GM19452 (cell line): ENCODE results near the gene TMEM151B.
"Not testable (repeated sequence)": the region's sequence is repeated elsewhere in the genome, so short reads cannot be mapped to it uniquely, and the experiment has no call there.

Experiments
- ATAC-seq: cut with Tn5 transposase; IDR thresholded peaks from one replicate; pipeline ENCODE4 v1.9.1; 2021; ENCODE audit not compliant: unreplicated experiment

The TMEM151B gene

GRCh38 chr6:44301782-44302564, 31.7 kb downstream of the TMEM151B start:
- no peak for ATAC-seq

GRCh38 chr6:44302856-44303255, 32.6 kb downstream of the TMEM151B start:
- no peak for ATAC-seq

GRCh38 chr6:44303842-44304241, 33.6 kb downstream of the TMEM151B start:
- ATAC-seq: no peak

- no peak for ATAC-seq
These were observed 34.3 kb downstream of the TMEM151B start for GRCh38 chr6:44304282-44305199.

- no peak for ATAC-seq
These were observed 35.0 kb downstream of the TMEM151B start for GRCh38 chr6:44305200-44305725.

- no peak for ATAC-seq
These were observed 36.5 kb downstream of the TMEM151B start for GRCh38 chr6:44306710-44307109.

GRCh38 chr6:44307217-44307616, 37.0 kb downstream of the TMEM151B start:
- ATAC-seq: no peak

GRCh38 chr6:44309092-44309491, 38.8 kb downstream of the TMEM151B start:
- ATAC-seq: no peak

GRCh38 chr6:44309631-44310030, 39.4 kb downstream of the TMEM151B start:
- ATAC-seq: no peak

GRCh38 chr6:44310241-44310640, 40.0 kb downstream of the TMEM151B start:
- ATAC-seq: no peak

GRCh38 chr6:44311304-44311703, 41.1 kb downstream of the TMEM151B start:
- ATAC-seq: no peak

GRCh38 chr6:44311767-44312166, 41.5 kb downstream of the TMEM151B start:
- ATAC-seq: no peak

GRCh38 chr6:44312901-44313788, 42.9 kb downstream of the TMEM151B start, which contains the start of gene AARS2:
AARS2 (minus strand) TSS chr6:44313347; CDS start chr6:44313323, 24 bp downstream.
- peak; percentile 83 for ATAC-seq

- ATAC-seq: not testable (repeated sequence)
These were observed 44.4 kb downstream of the TMEM151B start for GRCh38 chr6:44314657-44315056.

GRCh38 chr6:44315516-44315915, 45.3 kb downstream of the TMEM151B start:
- ATAC-seq: no peak

- ATAC-seq: no peak
These were observed 45.7 kb downstream of the TMEM151B start for GRCh38 chr6:44315951-44316350.

GRCh38 chr6:44316481-44316880, 46.2 kb downstream of the TMEM151B start:
- no peak for ATAC-seq

- not testable (repeated sequence) for ATAC-seq
These were observed 46.9 kb downstream of the TMEM151B start for GRCh38 chr6:44317136-44317631.

GRCh38 chr6:44321210-44321609, 51.0 kb downstream of the TMEM151B start:
- ATAC-seq: no peak

- ATAC-seq: no peak
These were observed 56.8 kb downstream of the TMEM151B start for GRCh38 chr6:44327096-44327495.
